GM10847 (cell line): Measurements from ENCODE around the gene UCP2.

Source experiments
- POLR2A ChIP-seq: IDR thresholded peaks from 2 replicates; pipeline ENCODE4 v1.6.1; 2011; ENCODE audit not compliant: insufficient read length; ENCODE audit errors: extremely low read depth

UCP2 gene

GRCh38 chr11:73982990-73983740 lies 522 bp upstream of the UCP2 start:
- TF ChIP-seq POLR2A: no peak

DNA sequence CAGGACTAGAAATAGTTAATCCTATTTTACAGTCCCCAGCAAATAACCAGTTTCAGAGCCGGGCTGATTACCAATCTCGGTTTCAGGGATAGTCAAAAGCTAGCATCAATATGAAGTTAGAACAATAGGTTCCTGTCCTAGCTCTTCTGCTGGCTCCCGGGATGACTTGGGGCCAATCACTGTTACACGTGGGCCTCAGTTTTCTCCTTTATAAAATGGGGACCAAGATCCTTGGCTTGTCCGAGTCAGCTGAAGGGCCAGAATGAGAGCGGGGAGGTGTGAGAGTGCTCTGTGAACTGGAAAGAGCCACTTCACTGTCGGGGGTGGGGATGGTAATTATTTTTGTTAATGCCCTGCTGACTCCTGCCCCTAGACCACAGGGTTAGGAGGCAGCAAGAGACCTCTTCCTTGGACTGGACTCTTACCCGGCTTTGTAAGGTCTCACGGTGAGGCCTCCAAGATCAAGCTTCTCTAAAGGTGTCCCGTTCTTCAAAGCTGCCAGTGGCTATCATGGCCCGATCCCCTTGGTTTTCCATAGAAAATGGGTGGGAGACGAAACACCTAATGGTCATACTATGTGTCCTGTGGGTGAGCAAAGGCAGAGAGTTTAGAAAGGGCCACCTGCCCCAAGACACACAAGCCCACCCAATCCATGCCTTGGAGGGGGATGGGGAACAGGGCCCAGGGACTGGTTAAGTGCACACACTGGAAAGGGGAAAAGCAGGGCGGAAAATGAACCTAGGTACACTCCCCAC lies 1.4 kb downstream of the UCP2 start:
- no peak for TF ChIP-seq POLR2A

DNA sequence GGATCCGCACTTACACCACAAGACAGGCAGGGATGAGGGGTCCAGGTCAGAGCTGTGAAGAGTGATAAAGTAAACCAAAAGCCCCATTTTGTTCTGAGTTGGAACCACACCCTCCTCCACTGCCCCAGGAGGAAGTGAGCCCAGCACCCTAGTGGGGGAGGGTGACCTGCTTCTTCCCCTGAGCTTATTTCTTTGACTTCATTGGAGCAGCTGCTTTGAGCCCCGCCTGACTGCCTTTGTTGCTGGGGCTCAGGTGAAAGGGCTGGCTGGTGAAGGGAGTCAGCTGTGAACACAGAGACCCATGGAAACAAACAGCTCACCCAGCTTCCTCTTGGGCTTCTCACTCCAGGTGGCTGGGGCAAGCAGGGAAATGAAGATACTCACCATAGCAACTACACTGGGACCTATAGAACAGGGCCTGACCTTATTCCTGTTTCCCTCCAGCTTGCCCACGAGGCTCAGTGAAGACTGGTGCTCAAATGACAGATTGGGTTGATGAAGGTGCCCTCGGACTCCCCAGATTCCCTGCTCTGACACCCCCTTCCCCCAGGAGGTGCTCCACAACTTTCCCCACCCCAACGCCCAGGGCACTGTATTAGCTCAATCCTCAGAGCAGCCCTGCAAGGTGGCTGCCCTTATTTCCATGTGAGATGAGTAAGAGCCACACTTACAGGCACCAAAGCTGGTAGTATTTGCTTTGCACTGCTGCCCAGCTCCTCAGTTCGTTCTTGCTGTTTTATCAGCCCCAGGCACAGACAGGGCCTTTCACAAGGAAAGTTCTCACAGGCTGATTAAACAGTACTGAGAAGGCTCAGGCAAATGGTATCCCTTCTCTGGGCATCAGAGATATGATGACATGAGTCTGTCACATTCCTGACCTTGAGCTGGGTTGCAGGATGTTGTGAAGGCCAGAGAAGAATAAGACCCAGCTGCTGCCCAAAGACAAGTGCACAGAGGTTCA lies 2.4 kb downstream of the UCP2 start:
- no peak for TF ChIP-seq POLR2A

GRCh38 chr11:73978576-73979086 lies 4.0 kb downstream of the UCP2 start:
- no peak for TF ChIP-seq POLR2A

- no peak for TF ChIP-seq POLR2A
Measured at GRCh38 chr11:73977856-73978519, 4.7 kb downstream of the UCP2 start.

DNA sequence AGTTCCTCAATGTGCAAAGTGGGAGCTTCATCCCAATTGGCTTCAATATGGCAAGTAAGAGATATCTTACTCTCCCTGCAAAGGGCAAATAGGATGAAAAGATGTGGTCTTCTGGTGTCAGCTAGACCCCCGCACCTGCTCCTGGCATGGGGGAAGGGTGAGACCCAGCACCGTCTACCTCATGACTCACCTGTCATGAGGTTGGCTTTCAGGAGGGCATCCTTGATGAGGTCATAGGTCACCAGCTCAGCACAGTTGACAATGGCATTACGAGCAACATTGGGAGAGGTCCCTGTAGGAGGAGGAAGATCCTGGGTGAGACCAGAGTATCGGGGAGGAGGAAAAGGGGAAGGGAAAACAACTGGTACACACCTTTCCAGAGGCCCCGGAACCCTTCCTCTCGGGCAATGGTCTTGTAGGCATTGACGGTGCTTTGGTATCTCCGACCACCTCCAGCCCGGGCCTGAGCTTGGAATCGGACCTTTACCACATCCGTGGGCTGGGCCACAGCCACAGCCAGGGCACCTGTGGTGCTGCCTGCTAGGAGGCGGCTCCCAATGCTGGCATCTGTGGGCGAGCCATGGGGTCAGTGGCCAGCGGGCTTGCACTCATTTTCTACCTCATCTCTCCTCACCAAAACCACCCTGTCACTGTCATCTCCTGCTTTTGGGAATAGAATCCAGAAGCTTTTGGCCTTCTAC lies 6.0 kb downstream of the UCP2 start:
- no peak for TF ChIP-seq POLR2A

DNA sequence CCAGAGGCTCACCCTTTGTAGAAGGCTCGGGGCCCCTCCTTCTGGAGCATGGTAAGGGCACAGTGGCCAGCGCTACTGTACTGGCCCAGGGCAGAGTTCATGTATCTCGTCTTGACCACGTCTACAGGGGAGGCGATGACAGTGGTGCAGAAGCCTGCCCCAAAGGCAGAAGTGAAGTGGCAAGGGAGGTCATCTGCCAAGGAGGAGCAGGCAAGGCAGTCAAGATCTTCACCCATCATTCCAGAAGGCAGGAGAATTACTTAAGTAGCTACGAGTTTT lies 7.2 kb downstream of the UCP2 start:
- no peak for TF ChIP-seq POLR2A

- no peak for TF ChIP-seq POLR2A
Measured at GRCh38 chr11:73974604-73975478, 7.8 kb downstream of the UCP2 start.

GRCh38 chr11:73972620-73973449 lies 9.8 kb downstream of the UCP2 start:
- TF ChIP-seq POLR2A: peak; percentile 8

DNA sequence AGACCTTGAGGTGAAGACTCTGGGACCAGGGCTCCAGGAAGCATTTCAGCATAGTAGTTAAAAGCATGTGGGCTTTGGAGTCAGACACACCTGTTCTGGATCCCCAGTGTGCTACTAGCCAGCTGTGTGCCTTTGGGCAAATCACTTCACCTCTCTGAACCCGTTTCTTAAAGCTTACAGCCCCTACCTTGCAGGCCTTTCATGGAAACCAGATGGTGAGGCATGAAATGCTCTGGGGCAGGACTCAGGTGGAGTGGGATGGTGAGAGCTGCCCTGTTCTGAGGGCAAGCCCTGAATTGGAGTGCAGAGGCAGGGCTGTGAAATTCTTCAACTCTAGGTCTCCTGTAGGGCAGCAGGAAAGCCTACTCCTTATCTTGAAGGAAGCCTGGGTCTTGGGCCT lies 10.5 kb downstream of the UCP2 start:
- no peak for TF ChIP-seq POLR2A

GRCh38 chr11:73971175-73971719 lies 11.4 kb downstream of the UCP2 start:
- no peak for TF ChIP-seq POLR2A
